ENCODE measurements around the gene STRN3.

GRCh38 chr14:30972882-30973582 lies 53.1 kb downstream of the STRN3 start:
- TF ChIP-seq CTCF (IDR thresholded peaks at IDR 0.05) (no peak), POLR2AphosphoS5 (IDR thresholded peaks at IDR 0.05) (no peak), POLR2A (IDR thresholded peaks at IDR 0.05) (no peak)
